ENCODE measurements around the gene MSI1. TPM values are rescaled to one million over a fixed set of nuclear protein-coding genes. Genes with fewer than 3 reads are reported as not detected.

MSI1 gene
- total RNA-seq, 1 experiment from 2014 or later, result 4.1 TPM

DNA sequence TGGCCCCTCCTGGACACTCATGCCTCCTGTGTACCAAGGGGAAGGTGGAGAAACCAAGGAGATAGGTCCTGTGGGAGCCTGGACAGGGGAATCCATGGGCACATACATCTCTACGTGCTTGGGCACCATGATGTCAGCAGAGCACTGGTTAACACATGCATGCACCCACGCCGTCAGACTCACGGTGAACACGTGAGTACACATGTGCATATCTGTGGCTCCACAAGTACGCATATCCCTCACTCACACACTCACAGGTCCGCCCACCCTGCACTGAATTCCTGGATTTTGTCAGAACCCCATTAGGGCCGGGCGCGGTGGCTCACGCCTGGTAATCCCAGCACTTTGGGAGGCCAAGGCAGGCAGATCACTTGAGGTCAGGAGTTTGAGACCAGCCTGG is 39.8 kb upstream of the MSI1 start:
- no peak for ATAC-seq
- H3K4me3 ChIP-seq (ENCODE audit: low read depth in 2 of 2, low read length in 2 of 2), result no peak overlapping the region
- intact Hi-C loops (cut with micrococcal nuclease; ENCODE audit: unreplicated experiment), result no loop called here
- no peaks in the 10 kb centered on the region for H3K36me3 ChIP-seq (ENCODE audit: control insufficient read depth, insufficient read depth, low read length)
- no peaks in the 10 kb centered on the region for H3K4me1 ChIP-seq (ENCODE audit: control insufficient read depth, insufficient read depth, low read length)
- TF ChIP-seq, protein P1, sequence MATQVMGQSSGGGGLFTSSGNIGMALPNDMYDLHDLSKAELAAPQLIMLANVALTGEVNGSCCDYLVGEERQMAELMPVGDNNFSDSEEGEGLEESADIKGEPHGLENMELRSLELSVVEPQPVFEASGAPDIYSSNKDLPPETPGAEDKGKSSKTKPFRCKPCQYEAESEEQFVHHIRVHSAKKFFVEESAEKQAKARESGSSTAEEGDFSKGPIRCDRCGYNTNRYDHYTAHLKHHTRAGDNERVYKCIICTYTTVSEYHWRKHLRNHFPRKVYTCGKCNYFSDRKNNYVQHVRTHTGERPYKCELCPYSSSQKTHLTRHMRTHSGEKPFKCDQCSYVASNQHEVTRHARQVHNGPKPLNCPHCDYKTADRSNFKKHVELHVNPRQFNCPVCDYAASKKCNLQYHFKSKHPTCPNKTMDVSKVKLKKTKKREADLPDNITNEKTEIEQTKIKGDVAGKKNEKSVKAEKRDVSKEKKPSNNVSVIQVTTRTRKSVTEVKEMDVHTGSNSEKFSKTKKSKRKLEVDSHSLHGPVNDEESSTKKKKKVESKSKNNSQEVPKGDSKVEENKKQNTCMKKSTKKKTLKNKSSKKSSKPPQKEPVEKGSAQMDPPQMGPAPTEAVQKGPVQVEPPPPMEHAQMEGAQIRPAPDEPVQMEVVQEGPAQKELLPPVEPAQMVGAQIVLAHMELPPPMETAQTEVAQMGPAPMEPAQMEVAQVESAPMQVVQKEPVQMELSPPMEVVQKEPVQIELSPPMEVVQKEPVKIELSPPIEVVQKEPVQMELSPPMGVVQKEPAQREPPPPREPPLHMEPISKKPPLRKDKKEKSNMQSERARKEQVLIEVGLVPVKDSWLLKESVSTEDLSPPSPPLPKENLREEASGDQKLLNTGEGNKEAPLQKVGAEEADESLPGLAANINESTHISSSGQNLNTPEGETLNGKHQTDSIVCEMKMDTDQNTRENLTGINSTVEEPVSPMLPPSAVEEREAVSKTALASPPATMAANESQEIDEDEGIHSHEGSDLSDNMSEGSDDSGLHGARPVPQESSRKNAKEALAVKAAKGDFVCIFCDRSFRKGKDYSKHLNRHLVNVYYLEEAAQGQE (IDR thresholded peaks at IDR 0.05; ENCODE audit: insufficient read depth in 1 of 2, low read depth in 2 of 2, low read length in 1 of 2), result no peak
- TF ChIP-seq POLR2AphosphoS5 (IDR thresholded peaks at IDR 0.05; ENCODE audit: low read depth, low read length), result no peak
- TF ChIP-seq SIN3A (IDR thresholded peaks at IDR 0.05; ENCODE audit: borderline replicate concordance, insufficient read depth, low read depth, low read length), result no peak
- TF ChIP-seq, protein P2, sequence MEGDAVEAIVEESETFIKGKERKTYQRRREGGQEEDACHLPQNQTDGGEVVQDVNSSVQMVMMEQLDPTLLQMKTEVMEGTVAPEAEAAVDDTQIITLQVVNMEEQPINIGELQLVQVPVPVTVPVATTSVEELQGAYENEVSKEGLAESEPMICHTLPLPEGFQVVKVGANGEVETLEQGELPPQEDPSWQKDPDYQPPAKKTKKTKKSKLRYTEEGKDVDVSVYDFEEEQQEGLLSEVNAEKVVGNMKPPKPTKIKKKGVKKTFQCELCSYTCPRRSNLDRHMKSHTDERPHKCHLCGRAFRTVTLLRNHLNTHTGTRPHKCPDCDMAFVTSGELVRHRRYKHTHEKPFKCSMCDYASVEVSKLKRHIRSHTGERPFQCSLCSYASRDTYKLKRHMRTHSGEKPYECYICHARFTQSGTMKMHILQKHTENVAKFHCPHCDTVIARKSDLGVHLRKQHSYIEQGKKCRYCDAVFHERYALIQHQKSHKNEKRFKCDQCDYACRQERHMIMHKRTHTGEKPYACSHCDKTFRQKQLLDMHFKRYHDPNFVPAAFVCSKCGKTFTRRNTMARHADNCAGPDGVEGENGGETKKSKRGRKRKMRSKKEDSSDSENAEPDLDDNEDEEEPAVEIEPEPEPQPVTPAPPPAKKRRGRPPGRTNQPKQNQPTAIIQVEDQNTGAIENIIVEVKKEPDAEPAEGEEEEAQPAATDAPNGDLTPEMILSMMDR (IDR thresholded peaks at IDR 0.05), result no peak
- no peak for TF ChIP-seq TCF7L2 (IDR thresholded peaks at IDR 0.05; ENCODE audit: low read depth, low read length)
- in situ Hi-C loops (cut with HindIII; ENCODE audit: low pct_unique_long_range_greater_than_20kb, low sequenced_read_pairs), result no loop called here
- ChIA-PET POLR2A (no interaction called here), CTCF (no interaction called here)
- no peaks in the 10 kb centered on the region for H3K27me3 ChIP-seq (ENCODE audit: control insufficient read depth, insufficient read depth, low read length)
- DNase-seq (ENCODE audit: low read depth, low spot score), result no peak
- BruUV-seq (replicated peaks), result no TSS peak
- no peak overlapping the region for H3K27ac ChIP-seq (ENCODE audit: low read length)
- H3K9me3 ChIP-seq (ENCODE audit: control insufficient read depth, insufficient read depth, low read depth, low read length), result no peaks in the 10 kb centered on the region

DNA sequence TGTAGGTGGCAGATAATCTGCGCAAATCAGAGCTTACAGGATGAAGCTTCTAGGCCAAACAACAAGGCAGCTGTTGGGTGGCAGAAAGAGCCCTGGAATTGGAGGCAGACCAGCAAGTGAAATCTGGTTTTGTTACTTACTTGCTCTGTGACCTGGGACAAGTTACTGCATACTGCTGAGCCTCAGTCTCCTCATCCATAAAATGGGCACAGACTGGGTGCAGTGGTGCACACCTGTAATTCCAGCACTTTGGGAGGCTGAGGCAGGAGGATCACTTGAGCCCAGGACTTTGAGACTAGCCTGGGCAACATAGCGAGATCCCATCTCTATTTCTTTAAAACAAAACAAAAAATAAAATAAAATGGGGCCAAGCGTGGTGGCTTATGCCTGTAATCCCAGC is 37.6 kb upstream of the MSI1 start:
- in situ Hi-C loops (cut with HindIII; ENCODE audit: low pct_unique_long_range_greater_than_20kb, low sequenced_read_pairs), result no loop called here
- no peak overlapping the region for H3K27ac ChIP-seq (ENCODE audit: low read length)
- no peak overlapping the region for H3K4me3 ChIP-seq (ENCODE audit: low read depth in 2 of 2, low read length in 2 of 2)
- H3K4me1 ChIP-seq (ENCODE audit: control insufficient read depth, insufficient read depth, low read length), result no peaks in the 10 kb centered on the region
- no peak for TF ChIP-seq TCF7L2 (IDR thresholded peaks at IDR 0.05; ENCODE audit: low read depth, low read length)
- TF ChIP-seq, protein P1 (IDR thresholded peaks at IDR 0.05; ENCODE audit: insufficient read depth in 1 of 2, low read depth in 2 of 2, low read length in 1 of 2), result no peak
- no peak for TF ChIP-seq SIN3A (IDR thresholded peaks at IDR 0.05; ENCODE audit: borderline replicate concordance, insufficient read depth, low read depth, low read length)
- no peak for TF ChIP-seq POLR2AphosphoS5 (IDR thresholded peaks at IDR 0.05; ENCODE audit: low read depth, low read length)
- TF ChIP-seq, protein P2 (IDR thresholded peaks at IDR 0.05), result no peak
- DNase-seq (ENCODE audit: low read depth, low spot score) (no peak), ATAC-seq (no peak)
- ChIA-PET CTCF (no interaction called here), POLR2A (no interaction called here)
- BruUV-seq (replicated peaks), result no TSS peak
- no peaks in the 10 kb centered on the region for H3K36me3 ChIP-seq (ENCODE audit: control insufficient read depth, insufficient read depth, low read length)
- H3K27me3 ChIP-seq (ENCODE audit: control insufficient read depth, insufficient read depth, low read length), result no peaks in the 10 kb centered on the region
- intact Hi-C loops (cut with micrococcal nuclease; ENCODE audit: unreplicated experiment), result no loop called here
- no peaks in the 10 kb centered on the region for H3K9me3 ChIP-seq (ENCODE audit: control insufficient read depth, insufficient read depth, low read depth, low read length)

Measured in Panc1 (cell line).